Stimulated activated effector memory CD8-positive, alpha-beta T cell treated with anti-CD3 and anti-CD28 coated beads, Interleukin-12 subunit alpha, Interleukin-12 subunit beta, amount 100 ng/mL, for 72 hours (primary cell): Measurements from ENCODE around the gene ENTPD8.

Experiments used
- ATAC-seq: fragments of 150-1000 bp; cut with Tn5 transposase; 2 replicates; pipeline ENCODE4 v1.10.0; 2021
- DNase-seq, 2 donors: peaks; one replicate each; pipeline ENCODE4 v3.0.0; 2021 to 2022; ENCODE audit warnings: low spot score in 2 of 2
- H3K27ac Mint-ChIP-seq: one replicate; pipeline ENCODE4 v1.8.0; 2022; ENCODE audit warnings: mild to moderate bottlenecking, mixed read lengths
- H3K36me3 Mint-ChIP-seq: one replicate; pipeline ENCODE4 v1.8.0; 2022; ENCODE audit warnings: mild to moderate bottlenecking, mixed read lengths
- H3K4me1 Mint-ChIP-seq: one replicate; pipeline ENCODE4 v1.8.0; 2022; ENCODE audit warnings: mixed read lengths
- H3K4me3 Mint-ChIP-seq: one replicate; pipeline ENCODE4 v1.8.0; 2022; ENCODE audit warnings: mild to moderate bottlenecking, mixed read lengths
- H3K9me3 Mint-ChIP-seq: one replicate; pipeline ENCODE4 v1.8.0; 2022; ENCODE audit warnings: mixed read lengths

ENTPD8 gene

GRCh38 chr9:137441289-137441934 is at the start of gene ENTPD8:
Gene ENTPD8, minus strand, starts transcription at chr9:137441357. Its CDS starts 3,072 bp downstream, at chr9:137438285.
- peaks cover 22% of the 10 kb centered on the region for H3K4me1 Mint-ChIP-seq
- H3K4me3 Mint-ChIP-seq = peak within 1 kb of the TSS; percentile 63
- DNase-seq (no peak), ATAC-seq (peak; percentile 14)
- H3K27ac Mint-ChIP-seq = no peak within 1 kb of the TSS
- no peaks in the 10 kb centered on the region for H3K9me3 Mint-ChIP-seq
- H3K36me3 Mint-ChIP-seq = no peaks in the 10 kb centered on the region

DNA sequence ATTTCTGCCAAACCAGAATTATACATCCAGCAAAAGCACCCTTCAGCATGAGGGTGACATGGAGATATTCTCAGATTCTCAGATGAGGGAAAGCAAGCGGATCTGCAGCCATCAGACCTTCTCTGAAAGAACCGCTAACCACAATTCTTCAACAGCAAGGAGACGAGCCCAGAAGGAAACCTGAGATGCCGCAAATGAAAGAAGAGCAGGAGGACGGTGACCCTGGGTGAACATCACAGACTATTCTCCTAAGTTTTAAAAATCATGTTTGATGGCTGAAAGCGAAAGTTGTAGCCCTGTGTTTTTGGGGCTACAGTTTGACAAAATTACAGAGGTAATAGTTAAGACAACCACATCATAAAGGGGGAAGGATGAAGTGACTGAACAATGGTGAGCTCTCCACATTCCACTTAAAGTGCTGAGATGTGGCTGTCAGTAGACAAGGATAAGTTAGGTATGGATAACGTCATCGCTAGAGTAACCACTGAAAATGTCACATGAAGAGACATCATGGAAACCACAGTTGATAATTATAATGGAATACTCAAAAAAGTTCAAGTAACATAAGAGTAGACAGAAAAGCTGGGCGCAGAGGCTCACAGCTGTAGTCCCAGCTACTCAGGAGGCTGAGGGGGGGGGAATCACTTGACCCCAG is 49.5 kb upstream of the ENTPD8 start:
- H3K27ac Mint-ChIP-seq = no peak overlapping the region
- no peaks in the 10 kb centered on the region for H3K36me3 Mint-ChIP-seq
- peaks cover 17% of the 10 kb centered on the region for H3K4me1 Mint-ChIP-seq
- no peaks in the 10 kb centered on the region for H3K9me3 Mint-ChIP-seq
- no peak for DNase-seq
- no peak overlapping the region for H3K4me3 Mint-ChIP-seq
- no peak for ATAC-seq

DNA sequence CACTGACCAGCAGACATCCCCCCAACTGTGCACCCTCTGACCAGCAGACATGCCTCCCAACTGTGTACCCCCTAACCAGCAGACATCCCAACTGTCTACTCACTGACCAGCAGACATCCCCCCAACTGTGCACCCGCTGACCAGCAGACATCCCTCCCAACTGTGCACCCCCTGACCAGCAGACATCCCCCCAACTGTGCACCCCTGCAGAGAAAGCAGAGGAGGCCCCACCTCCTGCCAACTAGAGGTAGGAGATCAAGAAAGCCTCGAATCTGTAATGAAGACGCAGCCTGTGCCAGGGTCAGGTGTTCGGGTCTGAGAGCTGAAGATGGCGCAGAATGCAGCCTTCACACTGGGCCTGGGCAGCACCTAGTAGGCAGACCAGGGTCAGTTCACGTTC is 47.7 kb upstream of the ENTPD8 start:
- DNase-seq (no peak), ATAC-seq (no peak)
- Mint-ChIP-seq H3K4me1 (peaks cover 7% of the 10 kb centered on the region), H3K36me3 (no peaks in the 10 kb centered on the region), H3K27ac (no peak overlapping the region), H3K9me3 (no peaks in the 10 kb centered on the region), H3K4me3 (no peak overlapping the region)

DNA sequence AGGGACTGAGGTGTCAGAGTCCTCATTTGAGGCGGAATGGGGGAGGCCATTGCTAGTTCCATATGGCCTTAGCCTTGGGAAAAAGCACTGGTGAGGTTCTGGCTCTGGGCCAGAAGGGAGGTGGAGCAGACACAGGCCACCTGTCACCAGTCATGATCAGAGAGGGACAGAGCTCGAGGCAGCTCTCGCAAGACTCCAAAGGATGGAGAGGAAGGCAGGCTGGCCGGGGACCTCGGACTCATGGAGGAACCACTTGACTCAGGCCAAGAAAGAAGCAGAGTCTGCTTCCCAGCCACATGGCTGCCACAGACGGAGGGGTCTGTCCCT is 47.1 kb upstream of the ENTPD8 start:
- Mint-ChIP-seq H3K4me3 (no peak overlapping the region), H3K4me1 (peaks cover 7% of the 10 kb centered on the region), H3K27ac (no peak overlapping the region), H3K9me3 (no peaks in the 10 kb centered on the region), H3K36me3 (no peaks in the 10 kb centered on the region)
- ATAC-seq (no peak), DNase-seq (no peak)

DNA sequence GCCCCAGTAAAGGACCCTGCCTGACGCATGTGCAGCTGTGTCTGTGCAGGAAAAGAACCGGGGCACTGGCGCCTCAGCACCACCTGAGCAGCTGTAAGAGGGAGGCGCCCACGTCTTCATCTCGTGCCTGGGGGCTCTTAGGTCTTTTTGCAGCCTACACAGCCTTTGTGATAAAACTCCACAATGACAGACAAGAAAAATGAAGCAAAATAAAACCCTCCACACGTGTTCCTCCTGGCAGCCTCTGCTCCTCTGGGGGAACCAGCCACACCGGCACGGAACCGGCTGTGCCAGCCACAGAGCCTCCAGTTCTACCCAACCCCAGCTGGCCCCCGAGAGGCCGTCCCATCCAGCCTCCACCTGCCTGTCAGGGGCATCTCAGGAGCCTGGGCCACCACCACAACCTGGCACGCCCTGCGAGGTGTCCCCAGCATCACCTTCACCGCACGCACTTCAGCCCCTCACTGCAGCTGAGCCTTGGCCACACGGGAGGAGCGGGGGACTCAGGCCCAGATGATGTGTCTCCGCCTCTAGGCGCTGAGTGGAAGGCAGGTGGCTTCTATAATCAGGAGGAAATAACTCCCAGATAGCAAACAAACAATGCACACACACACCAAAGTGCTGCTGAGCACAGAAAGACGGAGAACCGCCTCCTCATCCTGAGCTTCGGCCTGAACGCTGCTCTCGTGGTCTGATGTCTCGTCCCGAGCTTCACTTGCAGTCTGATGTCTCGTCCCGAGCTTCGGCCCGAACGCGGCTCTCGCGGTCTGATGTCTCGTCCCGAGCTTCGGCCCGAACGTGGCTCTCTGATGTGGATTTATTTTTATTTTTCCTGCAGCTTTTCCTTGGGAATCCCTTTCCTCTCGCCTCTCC is 46.5 kb upstream of the ENTPD8 start:
- ATAC-seq = no peak
- Mint-ChIP-seq H3K4me3 (no peak overlapping the region), H3K9me3 (no peaks in the 10 kb centered on the region), H3K36me3 (no peaks in the 10 kb centered on the region), H3K27ac (no peak overlapping the region), H3K4me1 (peaks cover 7% of the 10 kb centered on the region)
- no peak for DNase-seq

GRCh38 chr9:137486545-137487453 is 45.6 kb upstream of the ENTPD8 start:
- no peak overlapping the region for H3K4me3 Mint-ChIP-seq
- H3K36me3 Mint-ChIP-seq = no peaks in the 10 kb centered on the region
- ATAC-seq (no peak), DNase-seq (no peak)
- H3K27ac Mint-ChIP-seq = no peak overlapping the region
- peaks cover 5% of the 10 kb centered on the region for H3K4me1 Mint-ChIP-seq
- H3K9me3 Mint-ChIP-seq = no peaks in the 10 kb centered on the region

- H3K36me3 Mint-ChIP-seq = no peaks in the 10 kb centered on the region
- no peak overlapping the region for H3K4me3 Mint-ChIP-seq
- H3K27ac Mint-ChIP-seq = no peak overlapping the region
- no peak for ATAC-seq
- no peaks in the 10 kb centered on the region for H3K9me3 Mint-ChIP-seq
- no peak for DNase-seq
- no peaks in the 10 kb centered on the region for H3K4me1 Mint-ChIP-seq
These were observed 45.0 kb upstream of the ENTPD8 start for GRCh38 chr9:137486141-137486490.

DNA sequence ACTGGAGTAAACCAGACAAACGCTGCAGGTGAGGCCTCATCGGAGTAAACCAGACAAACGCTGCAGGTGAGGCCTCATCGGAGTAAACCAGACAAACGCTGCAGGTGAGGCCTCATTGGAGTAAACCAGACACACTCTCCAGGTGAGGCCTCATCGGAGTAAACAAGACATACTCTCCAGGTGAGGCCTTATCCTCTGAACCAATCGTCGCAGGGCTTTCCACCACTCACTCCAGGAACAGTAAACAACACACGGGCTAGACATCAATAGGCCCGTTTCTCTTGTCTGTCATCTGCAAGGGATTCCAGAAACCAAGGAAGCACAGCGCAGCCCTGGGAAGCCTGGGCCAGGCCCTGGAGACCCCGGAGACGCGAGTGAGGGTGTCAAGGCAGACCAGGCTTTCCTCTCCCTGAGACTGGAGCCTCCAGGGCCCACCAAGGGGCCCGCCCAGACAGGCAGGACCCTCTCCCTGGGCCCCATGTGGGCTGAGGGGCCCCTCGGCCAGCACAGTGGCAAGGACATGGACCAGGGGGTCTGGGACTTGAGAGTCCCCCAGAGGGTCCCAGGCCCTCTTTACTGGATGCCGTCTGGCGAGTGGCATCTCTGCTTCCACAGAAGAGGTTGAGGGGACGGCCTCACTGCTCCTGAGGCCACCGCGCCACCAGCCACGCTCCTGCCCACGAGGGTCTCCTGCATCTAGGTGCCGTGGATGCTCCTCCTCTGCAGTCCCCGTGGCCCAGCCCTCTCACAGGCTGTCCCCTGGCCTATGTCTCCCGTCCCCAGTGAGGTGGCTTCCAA is 44.4 kb upstream of the ENTPD8 start:
- H3K36me3 Mint-ChIP-seq = no peaks in the 10 kb centered on the region
- DNase-seq = no peak
- no peak overlapping the region for H3K27ac Mint-ChIP-seq
- no peak overlapping the region for H3K4me3 Mint-ChIP-seq
- H3K9me3 Mint-ChIP-seq = no peaks in the 10 kb centered on the region
- H3K4me1 Mint-ChIP-seq = no peaks in the 10 kb centered on the region
- no peak for ATAC-seq

GRCh38 chr9:137484551-137485315 is 43.6 kb upstream of the ENTPD8 start:
- no peak for ATAC-seq
- no peak overlapping the region for H3K27ac Mint-ChIP-seq
- no peak overlapping the region for H3K4me3 Mint-ChIP-seq

DNA sequence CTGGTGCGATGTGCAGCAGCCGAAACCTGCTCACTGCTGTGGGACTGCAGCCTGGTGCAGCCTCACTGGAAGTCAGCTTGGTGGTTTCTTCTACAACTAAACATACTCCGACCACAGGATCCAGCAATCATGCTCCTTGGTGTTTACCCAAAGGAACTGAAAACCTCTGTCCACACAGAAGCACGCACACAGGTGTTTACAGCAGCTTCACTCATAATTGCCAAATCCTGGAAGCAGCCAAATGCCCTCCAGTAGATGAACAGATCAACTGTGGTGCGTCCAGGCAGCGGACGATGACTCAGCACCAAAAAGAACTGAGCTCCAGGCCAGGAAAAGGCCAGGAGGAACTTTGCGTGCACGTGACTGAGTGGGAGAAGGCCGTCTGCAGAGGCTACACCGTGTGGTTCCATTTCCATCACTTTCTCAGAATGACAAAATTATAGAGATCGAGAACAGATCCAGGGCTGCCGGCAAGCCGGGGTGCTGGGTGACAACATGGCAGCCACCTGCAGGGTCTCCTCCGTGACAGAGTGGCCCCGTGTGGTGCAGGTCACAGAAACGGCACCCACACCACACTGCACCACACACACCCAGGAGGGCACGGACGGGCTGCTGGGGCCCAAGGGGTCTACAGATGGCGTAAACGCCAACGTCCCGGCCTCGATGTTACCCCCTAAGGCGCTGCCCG is 41.1 kb upstream of the ENTPD8 start:
- Mint-ChIP-seq H3K36me3 (no peaks in the 10 kb centered on the region), H3K9me3 (no peaks in the 10 kb centered on the region), H3K4me1 (no peaks in the 10 kb centered on the region), H3K4me3 (no peak overlapping the region), H3K27ac (no peak overlapping the region)
- DNase-seq (no peak), ATAC-seq (no peak)

More at GRCh38 chr9:137484551-137485315, 43.6 kb upstream of the ENTPD8 start:
- DNase-seq = no peak
- no peaks in the 10 kb centered on the region for H3K36me3 Mint-ChIP-seq
- H3K4me1 Mint-ChIP-seq = no peaks in the 10 kb centered on the region
- no peaks in the 10 kb centered on the region for H3K9me3 Mint-ChIP-seq

DNA sequence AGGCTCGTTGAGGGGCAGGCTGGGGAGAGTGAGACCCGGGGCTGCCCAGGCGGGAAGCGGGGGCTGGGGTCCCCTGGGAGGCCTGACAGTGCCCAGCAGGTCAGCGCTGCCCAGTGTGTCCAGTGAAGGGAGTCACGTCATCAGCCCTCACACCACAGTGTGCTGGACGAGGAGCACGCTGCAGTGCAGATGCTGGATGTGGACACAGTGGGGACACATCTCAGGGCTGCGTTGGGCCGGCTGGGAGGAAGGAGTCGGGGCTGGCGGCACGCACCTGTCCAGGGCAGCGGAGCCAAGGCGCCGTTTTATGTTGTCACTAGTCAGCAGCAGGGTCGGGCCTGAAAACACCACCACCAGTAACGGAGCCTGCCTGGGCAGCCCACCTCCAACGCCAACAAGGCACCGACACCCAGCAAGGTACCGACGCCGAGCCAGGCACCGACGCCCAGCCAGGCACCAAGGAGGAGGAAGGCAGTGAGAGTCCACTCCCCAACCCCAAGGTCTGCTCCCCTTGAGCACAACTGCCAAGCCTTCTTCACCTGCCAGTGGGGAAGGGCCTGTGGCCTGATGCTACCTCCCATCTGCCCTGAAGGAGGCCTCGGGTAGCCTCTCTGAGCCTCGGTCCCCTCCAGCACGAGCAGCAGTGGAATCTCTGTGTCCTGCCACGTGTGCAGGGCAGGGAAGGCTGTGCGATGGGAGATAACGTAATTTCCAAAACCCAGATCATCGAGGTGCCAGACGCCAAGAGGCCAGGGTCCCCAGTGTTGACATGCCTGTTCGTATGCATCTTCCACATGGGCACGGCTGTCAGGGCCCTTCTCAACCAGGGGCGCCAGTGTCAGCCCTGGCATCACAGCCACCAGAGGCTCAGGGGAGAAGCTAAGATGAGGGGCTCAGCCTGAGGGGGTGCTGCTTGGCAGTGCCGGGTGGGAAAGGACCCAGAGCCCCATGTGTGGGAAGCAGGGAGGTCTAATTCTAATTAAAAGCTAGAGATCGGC is 39.8 kb upstream of the ENTPD8 start:
- Mint-ChIP-seq H3K27ac (peak overlapping the region; percentile 48), H3K4me1 (no peaks in the 10 kb centered on the region), H3K4me3 (no peak overlapping the region), H3K36me3 (no peaks in the 10 kb centered on the region), H3K9me3 (peaks cover 3% of the 10 kb centered on the region)
- DNase-seq (no peak), ATAC-seq (no peak)

- Mint-ChIP-seq H3K4me3 (no peak overlapping the region), H3K27ac (no peak overlapping the region)
These were observed 38.9 kb upstream of the ENTPD8 start for GRCh38 chr9:137479892-137480685.

More at GRCh38 chr9:137479892-137480685, 38.9 kb upstream of the ENTPD8 start:
- ATAC-seq = no peak
- no peak for DNase-seq
- Mint-ChIP-seq H3K36me3 (no peaks in the 10 kb centered on the region), H3K4me1 (no peaks in the 10 kb centered on the region), H3K9me3 (peaks cover 6% of the 10 kb centered on the region)
